ENCODE results near the gene WNT4. TPM values are rescaled to one million over a fixed set of nuclear protein-coding genes. Genes with fewer than 3 reads are reported as not detected.

WNT4 gene
- total and polyA plus RNA-seq, 11 donors: 0.04 to 0.38 (median 0.08) TPM; not detected in 3

DNA sequence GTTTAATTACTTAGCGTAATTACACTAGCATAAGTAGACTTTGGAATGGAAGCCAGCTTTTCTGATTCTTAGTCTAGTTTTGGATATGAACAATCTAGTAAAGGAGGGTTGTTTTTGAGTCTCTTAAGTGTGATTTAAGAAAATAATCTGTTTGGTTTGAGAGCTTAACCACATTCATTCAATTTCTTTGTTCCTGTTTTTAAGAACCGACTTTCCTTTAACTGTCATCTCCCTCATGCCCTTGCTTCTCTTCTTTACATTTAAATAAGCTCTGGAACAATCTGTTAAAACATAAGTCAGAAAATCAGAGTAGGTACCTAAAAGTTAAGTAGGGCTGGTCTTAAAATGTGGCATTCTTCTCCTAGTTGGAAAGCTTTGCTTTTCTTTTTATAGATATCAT, 62.7 kb downstream of the WNT4 start:
- WGBS, 4 donors: 76 to 89% (median 85%) methylated on average over 2 of the region's 2 CpGs
- no peak overlapping the region for H3K4me3 ChIP-seq
- no peaks in the 10 kb centered on the region for H3K27me3 ChIP-seq
- H3K36me3 ChIP-seq: peaks cover 0 to 92% (median 53%) of the 10 kb centered on the region in 9 donors
- ATAC-seq: no peak
- no peak overlapping the region for H3K27ac ChIP-seq
- intact Hi-C loops (cut with DNase I): no loop called here
- peaks cover 14 to 73% (median 49%) of the 10 kb centered on the region in 12 donors for H3K4me1 ChIP-seq
- DNase-seq: no peak
- no peak for TF ChIP-seq POLR2A (IDR thresholded peaks at IDR 0.05)
- TF ChIP-seq, protein P1, sequence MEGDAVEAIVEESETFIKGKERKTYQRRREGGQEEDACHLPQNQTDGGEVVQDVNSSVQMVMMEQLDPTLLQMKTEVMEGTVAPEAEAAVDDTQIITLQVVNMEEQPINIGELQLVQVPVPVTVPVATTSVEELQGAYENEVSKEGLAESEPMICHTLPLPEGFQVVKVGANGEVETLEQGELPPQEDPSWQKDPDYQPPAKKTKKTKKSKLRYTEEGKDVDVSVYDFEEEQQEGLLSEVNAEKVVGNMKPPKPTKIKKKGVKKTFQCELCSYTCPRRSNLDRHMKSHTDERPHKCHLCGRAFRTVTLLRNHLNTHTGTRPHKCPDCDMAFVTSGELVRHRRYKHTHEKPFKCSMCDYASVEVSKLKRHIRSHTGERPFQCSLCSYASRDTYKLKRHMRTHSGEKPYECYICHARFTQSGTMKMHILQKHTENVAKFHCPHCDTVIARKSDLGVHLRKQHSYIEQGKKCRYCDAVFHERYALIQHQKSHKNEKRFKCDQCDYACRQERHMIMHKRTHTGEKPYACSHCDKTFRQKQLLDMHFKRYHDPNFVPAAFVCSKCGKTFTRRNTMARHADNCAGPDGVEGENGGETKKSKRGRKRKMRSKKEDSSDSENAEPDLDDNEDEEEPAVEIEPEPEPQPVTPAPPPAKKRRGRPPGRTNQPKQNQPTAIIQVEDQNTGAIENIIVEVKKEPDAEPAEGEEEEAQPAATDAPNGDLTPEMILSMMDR (IDR thresholded peaks at IDR 0.05): no peak
- peaks cover 0 to 1% (median 0%) of the 10 kb centered on the region in 12 donors for H3K9me3 ChIP-seq

DNA sequence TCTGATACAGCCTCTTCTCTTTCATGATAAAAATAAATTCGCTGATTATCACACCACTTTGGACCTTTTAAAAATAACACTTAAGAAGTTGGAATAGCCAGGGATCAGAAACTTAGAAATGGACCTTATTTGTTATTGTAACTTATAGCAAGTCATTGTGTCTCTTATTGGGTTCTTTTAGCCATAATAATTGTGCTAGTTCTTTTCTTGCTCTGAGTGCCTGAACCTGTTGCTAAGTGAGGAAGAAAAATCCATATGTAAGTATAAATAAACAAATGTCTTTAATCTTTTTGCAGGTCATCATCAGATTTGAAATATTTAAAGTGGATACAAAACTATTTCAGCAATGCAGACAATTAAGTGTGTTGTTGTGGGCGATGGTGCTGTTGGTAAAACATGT, 64.8 kb downstream of the WNT4 start:
- Histone ChIP-seq H3K4me1 (peaks cover 20 to 84% (median 64%) of the 10 kb centered on the region in 12 donors), H3K4me3 (no peak overlapping the region), H3K27ac (no peak overlapping the region), H3K27me3 (no peaks in the 10 kb centered on the region), H3K36me3 (peaks cover 0 to 87% (median 51%) of the 10 kb centered on the region in 9 donors), H3K9me3 (no peaks in the 10 kb centered on the region)
- 55 to 67% (median 59%) methylated on average over 2 of the region's 2 CpGs for WGBS, 4 donors
- DNase-seq (no peak), ATAC-seq (no peak)
- intact Hi-C loops (cut with DNase I): no loop called here
- TF ChIP-seq POLR2A (IDR thresholded peaks at IDR 0.05): no peak
- TF ChIP-seq, protein P1 (IDR thresholded peaks at IDR 0.05): no peak

DNA sequence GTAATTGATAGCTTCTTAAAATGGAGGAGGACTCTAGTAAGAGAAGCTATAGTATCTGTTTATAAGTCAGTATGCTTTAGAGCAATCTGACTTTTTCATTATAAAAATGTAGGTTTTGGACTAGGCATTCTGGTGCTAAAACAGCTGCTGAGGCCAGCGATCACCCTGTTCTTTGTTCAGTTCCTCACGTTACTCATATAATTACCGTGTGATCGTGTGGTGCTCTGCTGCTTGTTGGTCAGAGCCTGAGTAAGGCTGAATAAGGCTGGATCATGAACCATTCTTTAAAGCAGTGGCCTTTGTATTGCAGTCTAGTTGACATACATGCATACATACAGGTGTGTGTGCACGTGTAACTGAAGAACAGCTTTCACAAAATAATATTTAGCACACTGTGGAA, 65.2 kb downstream of the WNT4 start:
- Histone ChIP-seq H3K9me3 (no peaks in the 10 kb centered on the region), H3K27ac (peak overlapping the region in 1 of 12 donors; percentile 7), H3K4me1 (peaks cover 20 to 85% (median 67%) of the 10 kb centered on the region in 12 donors), H3K36me3 (peaks cover 0 to 83% (median 47%) of the 10 kb centered on the region in 9 donors), H3K27me3 (no peaks in the 10 kb centered on the region), H3K4me3 (no peak overlapping the region)
- 19 to 25% (median 21%) methylated on average over 5 of the region's 5 CpGs for WGBS, 4 donors
- ATAC-seq (peak in 3 of 4 donors; percentile 41 to 48 (median 42)), DNase-seq (no peak)
- intact Hi-C loops (cut with DNase I): no loop called here
- TF ChIP-seq POLR2A (IDR thresholded peaks at IDR 0.05): no peak
- TF ChIP-seq, protein P1 (IDR thresholded peaks at IDR 0.05): no peak

DNA sequence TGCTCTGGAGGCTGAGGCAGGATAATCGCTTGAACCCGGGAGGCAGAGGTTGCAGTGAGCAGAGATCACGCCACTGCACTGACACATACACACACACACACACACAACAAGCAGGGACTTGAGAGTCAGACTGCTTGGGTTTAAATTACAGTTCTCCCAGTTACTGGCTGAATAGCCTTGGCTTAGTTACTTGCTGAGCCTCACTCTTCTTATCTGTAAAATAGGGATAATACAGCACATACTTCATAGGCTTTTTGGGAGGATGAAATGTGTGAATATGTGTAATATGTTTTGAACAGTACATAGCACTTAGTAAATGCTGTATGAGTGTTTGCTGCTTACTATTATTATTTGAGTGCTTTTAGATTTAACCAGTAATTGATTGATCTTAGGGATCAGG, 66.6 kb downstream of the WNT4 start:
- TF ChIP-seq, protein P1 (IDR thresholded peaks at IDR 0.05): no peak
- no peak for TF ChIP-seq POLR2A (IDR thresholded peaks at IDR 0.05)
- 91 to 96% (median 93%) methylated on average over 3 of the region's 3 CpGs for WGBS, 4 donors
- H3K27me3 ChIP-seq: no peaks in the 10 kb centered on the region
- H3K4me1 ChIP-seq: peaks cover 20 to 89% (median 75%) of the 10 kb centered on the region in 12 donors
- no peak for DNase-seq
- H3K4me3 ChIP-seq: no peak overlapping the region
- H3K9me3 ChIP-seq: no peaks in the 10 kb centered on the region
- intact Hi-C loops (cut with DNase I): no loop called here
- peaks cover 0 to 75% (median 33%) of the 10 kb centered on the region in 9 donors for H3K36me3 ChIP-seq
- no peak for ATAC-seq
- peak overlapping the region in 2 of 12 donors; percentile 18 to 63 for H3K27ac ChIP-seq

Data from heart left ventricle (tissue), 16 donors.